Prostate gland (tissue), 2 donors: Measurements from ENCODE around the gene F8A2. TPM values are rescaled to one million over a fixed set of nuclear protein-coding genes. Genes with fewer than 3 reads are reported as not detected.
"Not testable (repeated sequence)": the region's sequence is repeated elsewhere in the genome, so short reads cannot be mapped to it uniquely, and the experiment has no call there.

Experiments used
- DNase-seq: peaks from one replicate; pipeline ENCODE4 v3.0.0-alpha.2; 2019; ENCODE audit warnings: low spot score
- H3K27ac ChIP-seq, 2 donors: fragments of 200-600 bp; sonication (generic); 2 replicates each; pipeline ENCODE4 v1.5.1; 2017 to 2019
- H3K27me3 ChIP-seq: fragments of 200-600 bp; sonication (generic); replicated peaks from 2 replicates; pipeline ENCODE4 v1.5.1; 2019; ENCODE audit not compliant: insufficient read depth
- H3K36me3 ChIP-seq, 2 donors: fragments of 200-600 bp; sonication (generic); 1 replicate in 1 of 2; 2 replicates in 1 of 2; pipeline versions ENCODE4 v1.5.1 to v1.8.1; 2017 to 2019
- H3K4me1 ChIP-seq: fragments of 200-600 bp; sonication (generic); replicated peaks from 2 replicates; pipeline ENCODE4 v1.5.1; 2019
- H3K4me3 ChIP-seq, 2 donors: fragments of 200-600 bp; sonication (generic); 2 replicates each; pipeline ENCODE4 v1.5.1; 2017 to 2019
- H3K9me3 ChIP-seq: fragments of 200-600 bp; sonication (generic); 2 replicates; pipeline ENCODE4 v1.5.1; 2017
- CTCF ChIP-seq, 4 experiments: fragments of 200-600 bp in 2 of 4; fragments of 450-650 bp in 2 of 4; sonication (generic) in 2 of 4; IDR thresholded peaks; 1 replicate in 3 of 4; 2 replicates in 1 of 4; pipeline ENCODE4 v1.5.1; 2016 to 2019; ENCODE audit warnings: antibody characterized with exemption in 4 of 4, mild to moderate bottlenecking in 2 of 4, moderate library complexity in 2 of 4
- POLR2A ChIP-seq: fragments of 450-650 bp; IDR thresholded peaks from one replicate; pipeline ENCODE4 v1.6.1; 2016; ENCODE audit warnings: antibody characterized with exemption, mild to moderate bottlenecking
- POLR2AphosphoS5 ChIP-seq: sonication (generic); formaldehyde crosslinking; IDR thresholded peaks from one replicate; pipeline ENCODE4 v1.6.1; 2017; ENCODE audit warnings: antibody characterized with exemption
- WGBS: methylation state at CpG from one replicate; pipeline ENCODE4 v1.1.5; 2018; 5-methylcytosine and 5-hydroxymethylcytosine counted together
- intact Hi-C: fragments of 100-400 bp; cut with DNase I; formaldehyde crosslinking; loops from one replicate; pipeline ENCODE4 v1.14.2; 2022
- microRNA-seq: library from miRNA; unstranded; fragments of <30 nt; microRNA quantifications from one replicate; pipeline ENCODE4, GENCODE V29; 2016
- small RNA-seq, 2 donors: library from RNA; depleted of rRNA; stranded (forward); fragments of <200 nt; gene quantifications; one replicate each; pipeline ENCODE3, GENCODE V24; 2016
- total RNA-seq, 2 donors: library from RNA; depleted of rRNA; stranded (reverse); fragments of >200 nt; gene quantifications; one replicate each; pipeline ENCODE4 v1.1.0, GENCODE V29; 2016

Gene F8A2
- total RNA-seq, 2 donors from 2014 or later, result 15.2 to 16.4 TPM

DNA sequence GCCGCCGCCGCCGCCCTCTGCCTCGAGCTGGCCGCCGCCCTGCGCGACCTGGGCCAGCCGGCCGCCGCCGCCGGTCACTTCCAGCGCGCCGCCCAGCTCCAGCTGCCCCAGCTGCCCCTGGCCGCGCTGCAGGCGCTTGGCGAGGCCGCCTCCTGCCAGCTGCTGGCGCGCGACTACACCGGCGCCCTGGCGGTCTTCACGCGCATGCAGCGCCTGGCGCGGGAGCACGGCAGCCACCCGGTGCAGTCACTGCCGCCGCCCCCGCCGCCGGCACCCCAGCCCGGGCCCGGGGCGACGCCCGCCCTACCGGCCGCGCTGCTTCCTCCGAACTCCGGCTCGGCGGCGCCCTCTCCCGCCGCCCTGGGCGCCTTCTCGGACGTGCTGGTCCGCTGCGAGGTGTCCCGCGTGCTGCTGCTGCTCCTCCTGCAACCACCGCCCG lies 653 bp downstream of the F8A2 start:
- H3K27me3 ChIP-seq, DNase-seq, H3K4me1 ChIP-seq, H3K9me3 ChIP-seq, H3K4me3 ChIP-seq, intact Hi-C loops, H3K27ac ChIP-seq, H3K36me3 ChIP-seq: not testable (repeated sequence)
- no CpG with 5 or more reads among the region's 64 CpGs for WGBS

GRCh38 chrX:155389634-155390033 lies 7.7 kb downstream of the F8A2 start:
- no peak for DNase-seq
- H3K36me3 ChIP-seq, result no peaks in the 10 kb centered on the region
- no peak overlapping the region for H3K27ac ChIP-seq
- WGBS, result 93% methylated on average over 5 of the region's 8 CpGs
- no peaks in the 10 kb centered on the region for H3K9me3 ChIP-seq
- no peaks in the 10 kb centered on the region for H3K27me3 ChIP-seq
- intact Hi-C loops, result no loop called here
- no peaks in the 10 kb centered on the region for H3K4me1 ChIP-seq
- TF ChIP-seq POLR2AphosphoS5 (no peak), POLR2A (no peak), CTCF (IDR thresholded peaks at IDR 0.05) (no peak)
- no peak overlapping the region for H3K4me3 ChIP-seq

DNA sequence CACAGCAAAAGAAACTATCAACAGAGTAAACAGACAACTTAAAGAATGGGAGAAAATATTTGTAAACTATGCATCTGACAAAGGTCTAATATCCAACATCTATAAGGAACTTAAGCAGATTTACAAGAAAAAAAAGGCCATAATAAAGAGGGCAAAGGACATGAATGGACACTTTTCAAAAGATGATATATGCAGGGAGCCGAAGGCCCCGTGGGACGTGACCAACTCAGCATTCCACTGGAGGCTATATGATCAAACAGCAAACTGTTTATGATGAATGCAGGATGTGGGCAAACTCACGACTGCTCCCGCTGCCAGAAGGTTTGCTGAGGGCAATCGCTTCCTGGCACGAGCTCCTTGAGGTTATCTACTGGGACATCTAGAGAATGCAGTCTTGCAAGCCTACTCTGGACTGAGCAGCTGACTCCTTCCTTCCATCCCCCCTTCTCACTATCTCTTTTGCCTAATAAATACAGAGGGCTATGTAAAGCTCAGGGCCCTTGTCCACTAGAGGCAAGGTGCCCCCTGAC lies 12.9 kb downstream of the F8A2 start:
- H3K27ac ChIP-seq, H3K4me1 ChIP-seq, H3K9me3 ChIP-seq, H3K4me3 ChIP-seq, H3K27me3 ChIP-seq, H3K36me3 ChIP-seq, DNase-seq, intact Hi-C loops: not testable (repeated sequence)
- 79% methylated on average over 7 of the region's 7 CpGs for WGBS

DNA sequence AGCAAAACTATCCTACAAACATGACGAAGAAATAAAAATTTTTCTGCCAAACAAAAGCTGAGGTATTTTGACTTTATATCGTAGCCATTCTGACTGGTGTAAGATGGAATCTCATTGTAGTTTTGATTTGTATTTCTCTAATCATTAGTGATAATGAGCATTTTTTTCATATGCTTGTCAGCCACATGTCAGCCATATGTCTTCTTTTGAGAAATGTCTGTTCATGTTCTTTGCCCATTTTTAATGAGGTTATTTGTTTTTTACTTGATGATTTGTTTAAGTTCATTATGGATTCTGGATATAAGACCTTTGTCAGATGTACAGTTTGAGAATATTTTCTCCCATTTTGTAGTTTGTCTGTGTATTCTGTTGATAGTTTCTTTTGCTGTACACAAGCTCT lies 24.5 kb downstream of the F8A2 start:
- intact Hi-C loops, result no loop called here
- Histone ChIP-seq H3K4me1 (no peaks in the 10 kb centered on the region), H3K27me3 (no peaks in the 10 kb centered on the region), H3K9me3 (no peaks in the 10 kb centered on the region), H3K36me3 (no peaks in the 10 kb centered on the region), H3K27ac (no peak overlapping the region), H3K4me3 (no peak overlapping the region)
- 85% methylated on average over 2 of the region's 2 CpGs for WGBS
- TF ChIP-seq CTCF (IDR thresholded peaks at IDR 0.05) (no peak), POLR2AphosphoS5 (no peak), POLR2A (no peak)
- DNase-seq, result no peak

GRCh38 chrX:155417769-155418168 lies 35.9 kb downstream of the F8A2 start:
- no peak for TF ChIP-seq POLR2A
- no peak for TF ChIP-seq CTCF (IDR thresholded peaks at IDR 0.05)
- TF ChIP-seq POLR2AphosphoS5, result no peak
- no peaks in the 10 kb centered on the region for H3K9me3 ChIP-seq
- H3K4me1 ChIP-seq, result no peaks in the 10 kb centered on the region
- H3K27ac ChIP-seq, result no peak overlapping the region
- no peak overlapping the region for H3K4me3 ChIP-seq
- intact Hi-C loops, result no loop called here
- 91% methylated on average over 1 of the region's 1 CpG for WGBS
- DNase-seq, result no peak
- no peaks in the 10 kb centered on the region for H3K36me3 ChIP-seq
- no peaks in the 10 kb centered on the region for H3K27me3 ChIP-seq

Small RNA genes within 50 kb of the gene (microRNA-seq; reads per million reads assigned to microRNA genes)
- not detected for gene MIR1184-2

Small RNA genes within 50 kb of the gene (small RNA-seq; reads per million reads assigned to genes)
- gene MIR1184-2, result 0 reads per million in 2 donors

Other genes with a start within 250 kb of the F8A2 start
- 10 to 100 TPM; 20.8 to 32.2 TPM for gene VBP1, start 165.6 kb upstream of the F8A2 start, total RNA-seq
- gene RAB39B, start 117.6 kb upstream of the F8A2 start, total RNA-seq, result 1 to 10 TPM; 2.5 to 3.6 TPM
- 1 to 10 TPM; 2.4 to 4.0 TPM for gene CLIC2, start 47.5 kb upstream of the F8A2 start, total RNA-seq
- 10 to 100 TPM; 23.1 to 33.1 TPM for gene F8A3, start 76.5 kb downstream of the F8A2 start, total RNA-seq
- gene SPRY3, start 230.5 kb downstream of the F8A2 start, total RNA-seq, result under 1 TPM; 0.41 to 0.97 TPM
- gene TMLHE, start 230.9 kb downstream of the F8A2 start, total RNA-seq, result 1 to 10 TPM; 5.1 to 9.3 TPM